ENCODE measurements around the gene CCR5AS.

- TF ChIP-seq CTCF (IDR thresholded peaks at IDR 0.05) (no peak), POLR2A (IDR thresholded peaks at IDR 0.05) (no peak)
Measured at GRCh38 chr3:46414739-46415138, 7.9 kb upstream of the CCR5AS start.
